ENCODE measurements around the gene MTERF4.

DNA sequence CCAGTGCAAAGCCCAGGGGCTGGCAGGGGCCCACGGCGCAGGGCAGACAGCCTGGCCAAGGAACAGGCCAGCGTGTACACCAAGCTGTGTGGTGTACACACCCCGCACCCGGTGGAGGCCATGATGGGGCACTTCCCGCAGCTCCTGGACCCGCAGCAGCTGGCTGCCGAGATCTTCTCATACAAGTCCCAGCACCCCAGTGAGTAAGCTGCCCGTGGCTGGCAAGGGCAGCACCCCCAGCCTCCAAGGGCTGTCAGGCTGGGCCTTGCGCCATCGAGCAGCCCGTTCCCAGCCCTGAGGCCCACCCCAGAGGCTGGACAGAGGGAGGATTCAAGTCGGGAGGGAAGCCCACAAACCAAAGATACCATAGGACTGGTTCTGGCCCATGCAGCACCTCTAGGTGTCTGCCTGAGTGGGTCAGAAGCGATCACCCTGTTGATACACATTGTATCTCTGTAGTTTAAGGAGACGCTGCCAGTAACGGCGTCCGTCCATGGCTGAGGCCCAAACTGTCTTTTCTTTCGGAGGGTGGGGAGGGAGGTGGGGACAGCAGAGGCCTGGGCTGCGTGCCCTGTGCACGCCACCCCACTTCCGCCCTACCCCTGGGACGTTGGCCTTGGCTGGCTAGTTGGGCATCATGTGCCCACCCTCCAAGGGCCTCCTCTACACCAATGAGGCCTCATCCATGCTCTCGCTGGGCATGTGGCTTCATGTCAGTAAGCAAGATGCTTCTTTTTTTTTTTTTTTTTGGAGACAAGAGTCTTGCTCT is 16.8 kb upstream of the MTERF4 start:
- TF ChIP-seq, protein P1, sequence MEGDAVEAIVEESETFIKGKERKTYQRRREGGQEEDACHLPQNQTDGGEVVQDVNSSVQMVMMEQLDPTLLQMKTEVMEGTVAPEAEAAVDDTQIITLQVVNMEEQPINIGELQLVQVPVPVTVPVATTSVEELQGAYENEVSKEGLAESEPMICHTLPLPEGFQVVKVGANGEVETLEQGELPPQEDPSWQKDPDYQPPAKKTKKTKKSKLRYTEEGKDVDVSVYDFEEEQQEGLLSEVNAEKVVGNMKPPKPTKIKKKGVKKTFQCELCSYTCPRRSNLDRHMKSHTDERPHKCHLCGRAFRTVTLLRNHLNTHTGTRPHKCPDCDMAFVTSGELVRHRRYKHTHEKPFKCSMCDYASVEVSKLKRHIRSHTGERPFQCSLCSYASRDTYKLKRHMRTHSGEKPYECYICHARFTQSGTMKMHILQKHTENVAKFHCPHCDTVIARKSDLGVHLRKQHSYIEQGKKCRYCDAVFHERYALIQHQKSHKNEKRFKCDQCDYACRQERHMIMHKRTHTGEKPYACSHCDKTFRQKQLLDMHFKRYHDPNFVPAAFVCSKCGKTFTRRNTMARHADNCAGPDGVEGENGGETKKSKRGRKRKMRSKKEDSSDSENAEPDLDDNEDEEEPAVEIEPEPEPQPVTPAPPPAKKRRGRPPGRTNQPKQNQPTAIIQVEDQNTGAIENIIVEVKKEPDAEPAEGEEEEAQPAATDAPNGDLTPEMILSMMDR (IDR thresholded peaks at IDR 0.05), result no peak
- TF ChIP-seq POLR2A (IDR thresholded peaks at IDR 0.05) (no peak), POLR2AphosphoS5 (IDR thresholded peaks at IDR 0.05) (no peak)

Measured in prostate gland (tissue), 2 donors.